HEK293 (cell line): Measurements from ENCODE around the gene PRKCG.

Source experiments
- CTCF ChIA-PET: fragments of 350-600 bp; formaldehyde crosslinking; extraction: SDS; loops from one replicate; lab custom pipeline; 2021; ENCODE audit warnings: antibody characterized with exemption; lab: Yijun Ruan, JAX
- POLR2A ChIA-PET: fragments of 300-600 bp; formaldehyde crosslinking; extraction: SDS; loops from one replicate; lab custom pipeline; 2020; ENCODE audit warnings: antibody characterized with exemption, inconsistent platforms; lab: Yijun Ruan, JAX
- H3K27ac ChIP-seq: fragments of 200-500 bp; sonication (Bioruptor generic); 2 replicates; pipeline ENCODE4 v1.5.1; 2014; ENCODE audit warnings: low read depth, low read length, control low read depth, inconsistent platforms; ENCODE audit errors: extremely low read depth
- H3K36me3 ChIP-seq, 2 experiments: fragments of 200-500 bp in 1 of 2; sonication (Bioruptor generic) in 1 of 2; 1 replicate in 1 of 2; 2 replicates in 1 of 2; pipeline ENCODE4 v1.5.1; 2014 to 2017; ENCODE audit warnings: inconsistent platforms in 2 of 2, low read length in 2 of 2; ENCODE audit not compliant: control insufficient read depth in 2 of 2, insufficient read depth in 1 of 2
- H3K4me1 ChIP-seq: fragments of 200-500 bp; sonication (Bioruptor generic); 2 replicates; pipeline ENCODE4 v1.5.1; 2014; ENCODE audit warnings: mild to moderate bottlenecking, low read length, inconsistent platforms; ENCODE audit not compliant: control insufficient read depth, insufficient read depth
- H3K4me3 ChIP-seq: 2 replicates; pipeline ENCODE4 v1.5.1; 2011; ENCODE audit warnings: low read depth, mild to moderate bottlenecking, control low read depth, low read length, moderate library complexity
- H3K9me3 ChIP-seq: fragments of 200-500 bp; sonication (Bioruptor generic); 2 replicates; pipeline ENCODE4 v1.5.1; 2014; ENCODE audit warnings: low read depth, low read length, inconsistent platforms; ENCODE audit not compliant: control insufficient read depth, insufficient read depth
- BCL11B ChIP-seq: fragments of 450-650 bp; formaldehyde crosslinking; IDR thresholded peaks from 2 replicates; pipeline ENCODE4 v1.5.1; 2016; ENCODE audit warnings: low read depth, missing biosample characterization, missing genetic modification characterization
- GLI4 ChIP-seq: fragments of 450-650 bp; formaldehyde crosslinking; IDR thresholded peaks from 2 replicates; pipeline ENCODE4 v1.5.1; 2016; ENCODE audit warnings: missing biosample characterization, missing genetic modification characterization
- HOXD13 ChIP-seq: sonication (generic); formaldehyde crosslinking; IDR thresholded peaks from 2 replicates; pipeline ENCODE4 v1.8.0; 2022; ENCODE audit warnings: missing genetic modification reagents, borderline replicate concordance
- KLF1 ChIP-seq: fragments of 450-650 bp; formaldehyde crosslinking; IDR thresholded peaks from 2 replicates; pipeline ENCODE4 v1.5.1; 2016; ENCODE audit warnings: missing biosample characterization, missing genetic modification characterization
- KLF7 ChIP-seq: fragments of 450-650 bp; formaldehyde crosslinking; IDR thresholded peaks from 2 replicates; pipeline ENCODE4 v1.5.1; 2016; ENCODE audit warnings: missing biosample characterization, missing genetic modification characterization, borderline replicate concordance
- PRDM2 ChIP-seq: fragments of 450-650 bp; formaldehyde crosslinking; IDR thresholded peaks from 2 replicates; pipeline ENCODE4 v1.5.1; 2016; ENCODE audit warnings: missing biosample characterization, missing genetic modification characterization, borderline replicate concordance
- SP7 ChIP-seq: fragments of 450-650 bp; formaldehyde crosslinking; IDR thresholded peaks from 2 replicates; pipeline ENCODE4 v1.5.1; 2016; ENCODE audit warnings: missing biosample characterization, missing genetic modification characterization
- ZBTB21 ChIP-seq: fragments of 450-650 bp; formaldehyde crosslinking; IDR thresholded peaks from 2 replicates; pipeline ENCODE4 v1.5.1; 2017; ENCODE audit warnings: missing biosample characterization, missing genetic modification characterization
- ZBTB6 ChIP-seq: fragments of 450-650 bp; formaldehyde crosslinking; IDR thresholded peaks from 2 replicates; pipeline ENCODE4 v1.5.1; 2017; ENCODE audit warnings: missing biosample characterization, missing genetic modification characterization
- ZFP3 ChIP-seq: fragments of 450-650 bp; formaldehyde crosslinking; IDR thresholded peaks from 2 replicates; pipeline ENCODE4 v1.5.1; 2016; ENCODE audit warnings: low read depth, missing biosample characterization, missing genetic modification characterization
- ZNF155 ChIP-seq: fragments of 450-650 bp; formaldehyde crosslinking; IDR thresholded peaks from 2 replicates; pipeline ENCODE4 v1.5.1; 2016; ENCODE audit warnings: missing biosample characterization, missing genetic modification characterization
- ZNF157 ChIP-seq: fragments of 450-650 bp; formaldehyde crosslinking; IDR thresholded peaks from 2 replicates; pipeline ENCODE4 v1.5.1; 2016; ENCODE audit warnings: missing biosample characterization, missing genetic modification characterization
- ZNF175 ChIP-seq: fragments of 450-650 bp; formaldehyde crosslinking; IDR thresholded peaks from 2 replicates; pipeline ENCODE4 v1.5.1; 2016; ENCODE audit warnings: missing biosample characterization, missing genetic modification characterization
- ZNF449 ChIP-seq: fragments of 450-650 bp; formaldehyde crosslinking; IDR thresholded peaks from 2 replicates; pipeline ENCODE4 v1.5.1; 2017; ENCODE audit warnings: missing biosample characterization, mild to moderate bottlenecking, missing genetic modification characterization, moderate library complexity
- ZNF560 ChIP-seq: fragments of 450-650 bp; formaldehyde crosslinking; IDR thresholded peaks from 2 replicates; pipeline ENCODE4 v1.5.1; 2017; ENCODE audit warnings: missing biosample characterization, missing genetic modification characterization, borderline replicate concordance
- ZNF600 ChIP-seq: fragments of 450-650 bp; formaldehyde crosslinking; IDR thresholded peaks from 2 replicates; pipeline ENCODE4 v1.5.1; 2016; ENCODE audit warnings: missing biosample characterization, missing genetic modification characterization
- ZNF623 ChIP-seq: fragments of 450-650 bp; formaldehyde crosslinking; IDR thresholded peaks from 2 replicates; pipeline ENCODE4 v1.5.1; 2016; ENCODE audit warnings: missing biosample characterization, missing genetic modification characterization
- ZNF626 ChIP-seq: fragments of 450-650 bp; sonication (Bioruptor Pico); formaldehyde crosslinking; IDR thresholded peaks from 2 replicates; pipeline ENCODE4 v1.5.1; 2018; ENCODE audit warnings: missing biosample characterization, missing genetic modification characterization, inconsistent platforms
- ZNF664 ChIP-seq: fragments of 450-650 bp; formaldehyde crosslinking; IDR thresholded peaks from 2 replicates; pipeline ENCODE4 v1.5.1; 2016; ENCODE audit warnings: missing biosample characterization, missing genetic modification characterization
- ZNF76 ChIP-seq: fragments of 450-650 bp; formaldehyde crosslinking; IDR thresholded peaks from 2 replicates; pipeline ENCODE4; 2016; ENCODE audit warnings: low read depth, missing biosample characterization, missing genetic modification characterization, borderline replicate concordance
- ZNF777 ChIP-seq: fragments of 450-650 bp; formaldehyde crosslinking; IDR thresholded peaks from 2 replicates; pipeline ENCODE4 v1.5.1; 2017; ENCODE audit warnings: missing biosample characterization, missing genetic modification characterization, borderline replicate concordance
- ZNF791 ChIP-seq: fragments of 450-650 bp; formaldehyde crosslinking; IDR thresholded peaks from 2 replicates; pipeline ENCODE4 v1.5.1; 2016; ENCODE audit warnings: missing biosample characterization, missing genetic modification characterization
- TF ChIP-seq, protein P1 (sequence below): fragments of 450-650 bp; formaldehyde crosslinking; IDR thresholded peaks from 2 replicates; pipeline ENCODE4 v1.5.1; 2017; ENCODE audit warnings: missing biosample characterization, missing genetic modification characterization
- TF ChIP-seq, protein P2 (sequence below): fragments of 450-650 bp; formaldehyde crosslinking; IDR thresholded peaks from 2 replicates; pipeline ENCODE4 v1.5.1; 2016; ENCODE audit warnings: missing biosample characterization, missing genetic modification characterization
- TF ChIP-seq, protein P3 (sequence below): sonication (generic); formaldehyde crosslinking; IDR thresholded peaks from 2 replicates; pipeline ENCODE4 v1.8.1; 2022; ENCODE audit warnings: mild to moderate bottlenecking, moderate library complexity, missing genetic modification reagents

PRKCG gene

GRCh38 chr19:53951436-53951835 is 69.4 kb downstream of the PRKCG start (continued):
- TF ChIP-seq PRDM2 (no peak), KLF7 (tag by site-specific recombination) (no peak), ZNF600 (tag by site-specific recombination) (no peak), ZBTB6 (tag by site-specific recombination) (no peak), ZBTB21 (tag by site-specific recombination) (no peak), KLF1 (tag by site-specific recombination) (no peak), ZNF449 (tag by site-specific recombination) (no peak), BCL11B (tag by site-specific recombination) (no peak)
- TF ChIP-seq, protein P1, sequence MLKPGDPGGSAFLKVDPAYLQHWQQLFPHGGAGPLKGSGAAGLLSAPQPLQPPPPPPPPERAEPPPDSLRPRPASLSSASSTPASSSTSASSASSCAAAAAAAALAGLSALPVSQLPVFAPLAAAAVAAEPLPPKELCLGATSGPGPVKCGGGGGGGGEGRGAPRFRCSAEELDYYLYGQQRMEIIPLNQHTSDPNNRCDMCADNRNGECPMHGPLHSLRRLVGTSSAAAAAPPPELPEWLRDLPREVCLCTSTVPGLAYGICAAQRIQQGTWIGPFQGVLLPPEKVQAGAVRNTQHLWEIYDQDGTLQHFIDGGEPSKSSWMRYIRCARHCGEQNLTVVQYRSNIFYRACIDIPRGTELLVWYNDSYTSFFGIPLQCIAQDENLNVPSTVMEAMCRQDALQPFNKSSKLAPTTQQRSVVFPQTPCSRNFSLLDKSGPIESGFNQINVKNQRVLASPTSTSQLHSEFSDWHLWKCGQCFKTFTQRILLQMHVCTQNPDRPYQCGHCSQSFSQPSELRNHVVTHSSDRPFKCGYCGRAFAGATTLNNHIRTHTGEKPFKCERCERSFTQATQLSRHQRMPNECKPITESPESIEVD (tag by site-specific recombination) = no peak

DNA sequence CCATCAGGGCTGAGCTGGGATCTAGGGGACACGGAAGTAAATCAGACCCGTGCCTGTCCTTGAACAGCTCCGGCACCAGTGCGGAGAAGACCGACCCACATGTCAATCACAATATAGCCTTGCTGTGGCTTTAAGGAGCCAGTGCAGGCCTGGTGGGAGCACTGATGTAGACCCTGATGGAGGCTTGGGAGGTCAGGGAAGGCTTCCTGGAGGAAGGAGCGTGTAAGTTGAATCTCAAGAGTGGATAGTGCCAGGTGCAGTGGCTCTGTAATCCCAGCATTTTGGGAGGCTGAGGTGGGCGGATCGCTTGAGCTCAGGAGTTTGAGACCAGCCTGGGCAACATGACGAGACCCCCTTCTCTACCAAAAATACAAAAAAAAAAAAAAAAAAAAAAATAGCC is 70.0 kb downstream of the PRKCG start:
- no peak overlapping the region for H3K4me3 ChIP-seq
- no peak overlapping the region for H3K27ac ChIP-seq
- ChIA-PET POLR2A (no interaction called here), CTCF (interaction anchor here (0.6 to 1.8 kb wide), 5 partner anchors 10 to 159 kb away, joined by 4 to 6 read pairs (median 5); no protein-coding TSS in a partner anchor)
- H3K9me3 ChIP-seq = no peaks in the 10 kb centered on the region
- no peaks in the 10 kb centered on the region for H3K4me1 ChIP-seq
- no peaks in the 10 kb centered on the region for H3K36me3 ChIP-seq
- no peak for TF ChIP-seq ZNF76
- TF ChIP-seq, protein P2, sequence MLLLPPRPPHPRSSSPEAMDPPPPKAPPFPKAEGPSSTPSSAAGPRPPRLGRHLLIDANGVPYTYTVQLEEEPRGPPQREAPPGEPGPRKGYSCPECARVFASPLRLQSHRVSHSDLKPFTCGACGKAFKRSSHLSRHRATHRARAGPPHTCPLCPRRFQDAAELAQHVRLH = no peak
- TF ChIP-seq ZNF560 (tag by site-specific recombination) = no peak
- no peak for TF ChIP-seq ZNF623
- TF ChIP-seq ZNF626 (tag by site-specific recombination) = no peak
- no peak for TF ChIP-seq ZNF157 (tag by site-specific recombination)
- TF ChIP-seq SP7 = no peak
- TF ChIP-seq ZNF175 (tag by site-specific recombination) = no peak
- TF ChIP-seq ZNF777 (tag by site-specific recombination) = no peak
- TF ChIP-seq, protein P3, sequence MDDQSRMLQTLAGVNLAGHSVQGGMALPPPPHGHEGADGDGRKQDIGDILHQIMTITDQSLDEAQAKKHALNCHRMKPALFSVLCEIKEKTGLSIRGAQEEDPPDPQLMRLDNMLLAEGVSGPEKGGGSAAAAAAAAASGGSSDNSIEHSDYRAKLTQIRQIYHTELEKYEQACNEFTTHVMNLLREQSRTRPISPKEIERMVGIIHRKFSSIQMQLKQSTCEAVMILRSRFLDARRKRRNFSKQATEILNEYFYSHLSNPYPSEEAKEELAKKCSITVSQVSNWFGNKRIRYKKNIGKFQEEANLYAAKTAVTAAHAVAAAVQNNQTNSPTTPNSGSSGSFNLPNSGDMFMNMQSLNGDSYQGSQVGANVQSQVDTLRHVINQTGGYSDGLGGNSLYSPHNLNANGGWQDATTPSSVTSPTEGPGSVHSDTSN (CRISPR knock-in tag) = no peak
- no peak for TF ChIP-seq ZNF664 (tag by site-specific recombination)
- TF ChIP-seq GLI4 = no peak
- no peak for TF ChIP-seq ZNF155 (tag by site-specific recombination)
- TF ChIP-seq ZNF791 (tag by site-specific recombination) = no peak
- TF ChIP-seq HOXD13 (CRISPR knock-in tag) = no peak
- no peak for TF ChIP-seq ZFP3 (tag by site-specific recombination)
